VCaP (cell line): ENCODE measurements around the gene PPIL4.

ENCODE experiments used
- H3K27ac ChIP-seq: fragments of 450-650 bp; 2 replicates; pipeline ENCODE4 v1.5.1; 2017
- CTCF ChIP-seq: fragments of 450-650 bp; conservative IDR thresholded peaks from 2 replicates; pipeline ENCODE4 v1.5.1; 2017; ENCODE audit warnings: mild to moderate bottlenecking, moderate library complexity

PPIL4 gene

GRCh38 chr6:149489967-149490366 lies 55.9 kb downstream of the PPIL4 start:
- no peak for TF ChIP-seq CTCF
- no peak overlapping the region for H3K27ac ChIP-seq

GRCh38 chr6:149488815-149489214 lies 57.0 kb downstream of the PPIL4 start:
- TF ChIP-seq CTCF: no peak
- no peak overlapping the region for H3K27ac ChIP-seq

GRCh38 chr6:149487316-149487715 lies 58.5 kb downstream of the PPIL4 start:
- no peak for TF ChIP-seq CTCF
- no peak overlapping the region for H3K27ac ChIP-seq

- H3K27ac ChIP-seq: no peak within 1 kb of the TSS
- TF ChIP-seq CTCF: no peak
These were observed 60.8 kb downstream of the PPIL4 start, which contains the start of gene ZC3H12D for GRCh38 chr6:149484733-149485700. TSS of gene ZC3H12D (minus strand) at chr6:149485014. CDS start at chr6:149474543, 10,471 bp downstream.

GRCh38 chr6:149483849-149484655 lies 61.8 kb downstream of the PPIL4 start:
- H3K27ac ChIP-seq: no peak overlapping the region
- no peak for TF ChIP-seq CTCF

- TF ChIP-seq CTCF: no peak
- H3K27ac ChIP-seq: no peak overlapping the region
These were observed 62.5 kb downstream of the PPIL4 start for GRCh38 chr6:149483334-149483725.
